HG02763 (cell line): ENCODE data around the gene DSEL.

Source experiments
- ATAC-seq: cut with Tn5 transposase; IDR thresholded peaks from one replicate; pipeline ENCODE4 v1.9.1; 2021; ENCODE audit warnings: mild to moderate bottlenecking, moderate library complexity; ENCODE audit not compliant: unreplicated experiment

Gene DSEL

GRCh38 chr18:67504739-67505138 is 11.8 kb downstream of the DSEL start:
- no peak for ATAC-seq

GRCh38 chr18:67500522-67501205 is 15.9 kb downstream of the DSEL start:
- ATAC-seq: no peak

- no peak for ATAC-seq
Observed at GRCh38 chr18:67496469-67496868, 20.1 kb downstream of the DSEL start.

- no peak for ATAC-seq
Observed at GRCh38 chr18:67486534-67486933, 30.0 kb downstream of the DSEL start.

- ATAC-seq: no peak
Observed at GRCh38 chr18:67485655-67486054, 30.9 kb downstream of the DSEL start.

- ATAC-seq: no peak
Observed at GRCh38 chr18:67484458-67484857, 32.1 kb downstream of the DSEL start.

- ATAC-seq: no peak
Observed at GRCh38 chr18:67483952-67484351, 32.6 kb downstream of the DSEL start.

- ATAC-seq: no peak
Observed at GRCh38 chr18:67483237-67483636, 33.3 kb downstream of the DSEL start.

GRCh38 chr18:67478249-67478648 is 38.3 kb downstream of the DSEL start:
- no peak for ATAC-seq

- no peak for ATAC-seq
Observed at GRCh38 chr18:67477522-67477921, 39.0 kb downstream of the DSEL start.

- no peak for ATAC-seq
Observed at GRCh38 chr18:67476585-67476984, 39.9 kb downstream of the DSEL start.

GRCh38 chr18:67475673-67476072 is 40.8 kb downstream of the DSEL start:
- ATAC-seq: no peak

GRCh38 chr18:67468038-67468437 is 48.5 kb downstream of the DSEL start:
- ATAC-seq: no peak

GRCh38 chr18:67467188-67467587 is 49.3 kb downstream of the DSEL start:
- ATAC-seq: no peak

GRCh38 chr18:67464499-67464898 is 52.0 kb downstream of the DSEL start:
- no peak for ATAC-seq

GRCh38 chr18:67463829-67464228 is 52.7 kb downstream of the DSEL start:
- ATAC-seq: no peak

- no peak for ATAC-seq
Observed at GRCh38 chr18:67456711-67457110, 59.8 kb downstream of the DSEL start.
